ENCODE data around the gene MAP3K19. TPM values are rescaled to one million over a fixed set of nuclear protein-coding genes. Genes with fewer than 3 reads are reported as not detected.
"Not testable (repeated sequence)": the region's sequence is repeated elsewhere in the genome, so short reads cannot be mapped to it uniquely, and the experiment has no call there.

Gene MAP3K19
- total RNA-seq, 4 donors from 2014 or later = not detected

DNA sequence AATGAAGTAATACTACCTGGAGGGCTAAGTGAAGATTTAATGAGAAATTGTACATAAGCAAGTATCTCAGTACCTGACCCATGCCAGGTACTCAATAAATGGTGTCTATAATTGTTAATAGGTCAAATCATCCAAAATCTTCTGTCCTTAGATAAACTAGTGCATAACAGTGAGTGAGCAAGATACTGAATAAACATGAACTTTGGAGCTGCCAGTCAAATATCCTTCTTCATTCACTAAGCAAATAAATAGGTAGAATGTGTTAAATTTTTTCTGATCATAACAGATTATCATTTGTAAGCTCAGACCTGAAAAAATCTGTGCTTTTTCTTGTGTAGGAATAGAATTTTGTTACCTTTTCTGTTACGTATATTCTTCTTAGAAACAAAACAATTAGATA lies 44.4 kb upstream of the MAP3K19 start:
- ATAC-seq (ENCODE audit: low FRiP score) (no peak), DNase-seq (ENCODE audit: low spot score) (no peak)
- TF ChIP-seq, protein P1, sequence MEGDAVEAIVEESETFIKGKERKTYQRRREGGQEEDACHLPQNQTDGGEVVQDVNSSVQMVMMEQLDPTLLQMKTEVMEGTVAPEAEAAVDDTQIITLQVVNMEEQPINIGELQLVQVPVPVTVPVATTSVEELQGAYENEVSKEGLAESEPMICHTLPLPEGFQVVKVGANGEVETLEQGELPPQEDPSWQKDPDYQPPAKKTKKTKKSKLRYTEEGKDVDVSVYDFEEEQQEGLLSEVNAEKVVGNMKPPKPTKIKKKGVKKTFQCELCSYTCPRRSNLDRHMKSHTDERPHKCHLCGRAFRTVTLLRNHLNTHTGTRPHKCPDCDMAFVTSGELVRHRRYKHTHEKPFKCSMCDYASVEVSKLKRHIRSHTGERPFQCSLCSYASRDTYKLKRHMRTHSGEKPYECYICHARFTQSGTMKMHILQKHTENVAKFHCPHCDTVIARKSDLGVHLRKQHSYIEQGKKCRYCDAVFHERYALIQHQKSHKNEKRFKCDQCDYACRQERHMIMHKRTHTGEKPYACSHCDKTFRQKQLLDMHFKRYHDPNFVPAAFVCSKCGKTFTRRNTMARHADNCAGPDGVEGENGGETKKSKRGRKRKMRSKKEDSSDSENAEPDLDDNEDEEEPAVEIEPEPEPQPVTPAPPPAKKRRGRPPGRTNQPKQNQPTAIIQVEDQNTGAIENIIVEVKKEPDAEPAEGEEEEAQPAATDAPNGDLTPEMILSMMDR (IDR thresholded peaks at IDR 0.05) = no peak

DNA sequence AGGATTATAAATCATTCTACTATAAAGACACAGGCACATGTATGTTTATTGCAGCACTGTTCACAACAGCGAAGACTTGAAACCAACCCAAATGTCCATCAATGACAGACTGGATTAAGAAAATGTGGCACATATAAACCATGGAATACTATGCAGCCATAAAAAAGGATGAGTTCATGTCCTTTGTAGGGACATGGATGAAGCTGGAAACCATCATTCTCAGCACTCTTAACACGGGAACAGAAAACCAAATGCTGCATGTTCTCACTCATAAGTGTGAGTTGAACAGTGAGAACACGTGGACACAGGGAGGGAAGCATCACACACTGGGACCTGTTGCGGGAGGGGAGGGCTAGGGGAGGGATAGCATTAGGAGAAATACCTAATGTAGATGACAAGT lies 42.4 kb upstream of the MAP3K19 start:
- ATAC-seq (ENCODE audit: low FRiP score); DNase-seq (ENCODE audit: low spot score): not testable (repeated sequence)

DNA sequence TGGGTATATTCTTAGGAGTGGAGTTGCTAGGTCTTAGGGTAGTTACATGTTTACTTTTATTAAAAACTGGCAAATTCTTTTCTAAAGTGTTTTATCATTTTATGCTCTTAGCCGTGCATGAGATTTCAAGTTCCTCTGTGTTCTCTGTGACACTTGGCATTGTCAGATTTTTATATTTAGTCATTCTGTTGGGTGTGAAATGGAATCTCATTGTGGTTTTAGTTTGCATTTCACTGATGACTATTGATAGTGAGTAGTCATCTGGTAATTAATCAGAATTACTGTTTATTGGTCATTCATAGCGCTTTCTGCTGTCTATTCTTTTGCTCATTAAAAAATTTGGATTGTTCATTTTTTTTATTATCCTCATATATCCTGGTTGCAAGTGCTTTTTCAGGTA lies 39.0 kb upstream of the MAP3K19 start:
- TF ChIP-seq, protein P1 (IDR thresholded peaks at IDR 0.05) = no peak
- ATAC-seq (ENCODE audit: low FRiP score) = no peak

DNA sequence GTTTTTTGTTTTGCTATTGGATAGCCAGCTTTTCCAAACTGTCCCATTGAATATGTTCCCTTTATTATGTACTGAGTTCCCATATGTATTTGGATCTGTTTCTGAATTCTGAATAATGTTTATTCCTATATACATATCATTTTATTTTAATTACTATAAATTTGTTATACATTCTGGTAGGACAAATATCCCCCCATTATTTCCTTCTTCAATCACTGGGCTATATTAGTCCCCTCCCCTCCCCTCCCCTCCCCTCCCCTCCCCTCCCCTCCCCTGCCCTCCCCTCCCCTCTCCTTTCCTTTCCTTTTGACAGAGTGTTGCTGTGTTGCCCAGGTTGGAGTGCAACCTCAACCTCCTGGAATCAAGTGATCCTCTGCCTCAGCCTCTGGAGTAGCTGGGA lies 31.2 kb upstream of the MAP3K19 start:
- DNase-seq (ENCODE audit: low spot score) = no peak
- ATAC-seq (ENCODE audit: low FRiP score) = no peak
- TF ChIP-seq, protein P1 (IDR thresholded peaks at IDR 0.05) = no peak

More for the DNA sequence above, 39.0 kb upstream of the MAP3K19 start:
- no peak for DNase-seq (ENCODE audit: low spot score)

DNA sequence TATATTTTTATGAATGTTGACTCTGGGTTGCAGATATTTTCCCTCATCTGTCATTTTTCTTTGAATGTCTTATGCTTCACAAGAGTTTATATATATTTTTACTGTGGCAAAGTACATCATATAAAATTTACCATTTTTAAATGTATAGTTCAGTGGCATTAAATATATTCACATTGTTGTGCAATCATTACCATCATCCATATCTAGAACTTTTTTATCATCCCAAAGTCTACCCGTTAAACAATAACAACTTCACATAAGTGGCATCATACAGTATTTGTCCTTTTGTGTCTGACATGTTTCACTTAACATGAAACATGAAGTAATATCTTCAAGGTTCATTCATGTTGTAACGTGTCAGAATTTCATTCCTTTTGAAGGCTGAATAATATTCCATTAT lies 29.3 kb upstream of the MAP3K19 start:
- DNase-seq (ENCODE audit: low spot score) = no peak
- TF ChIP-seq, protein P1 (IDR thresholded peaks at IDR 0.05) = no peak
- no peak for ATAC-seq (ENCODE audit: low FRiP score)

DNA sequence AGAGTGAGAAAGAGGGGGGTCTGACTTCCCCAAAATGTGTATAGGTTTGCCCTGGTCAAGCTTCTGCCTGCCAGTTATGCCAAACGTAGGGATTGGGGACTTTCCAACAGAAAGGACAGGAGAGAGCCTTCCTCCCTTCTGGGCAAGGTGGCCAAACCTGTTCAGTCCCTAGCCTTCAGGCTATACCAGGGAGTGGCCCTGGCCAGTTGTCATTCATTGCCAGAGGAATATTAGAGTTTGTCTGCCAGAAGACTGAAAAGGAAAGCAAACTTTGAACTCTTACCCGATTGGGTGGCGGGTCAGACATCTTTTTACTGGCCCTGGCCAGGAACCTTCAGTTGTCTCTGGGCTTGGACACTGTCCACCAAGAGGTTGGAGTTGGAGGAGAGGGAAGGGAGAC lies 27.0 kb upstream of the MAP3K19 start:
- TF ChIP-seq, protein P1 (IDR thresholded peaks at IDR 0.05) = no peak

DNA sequence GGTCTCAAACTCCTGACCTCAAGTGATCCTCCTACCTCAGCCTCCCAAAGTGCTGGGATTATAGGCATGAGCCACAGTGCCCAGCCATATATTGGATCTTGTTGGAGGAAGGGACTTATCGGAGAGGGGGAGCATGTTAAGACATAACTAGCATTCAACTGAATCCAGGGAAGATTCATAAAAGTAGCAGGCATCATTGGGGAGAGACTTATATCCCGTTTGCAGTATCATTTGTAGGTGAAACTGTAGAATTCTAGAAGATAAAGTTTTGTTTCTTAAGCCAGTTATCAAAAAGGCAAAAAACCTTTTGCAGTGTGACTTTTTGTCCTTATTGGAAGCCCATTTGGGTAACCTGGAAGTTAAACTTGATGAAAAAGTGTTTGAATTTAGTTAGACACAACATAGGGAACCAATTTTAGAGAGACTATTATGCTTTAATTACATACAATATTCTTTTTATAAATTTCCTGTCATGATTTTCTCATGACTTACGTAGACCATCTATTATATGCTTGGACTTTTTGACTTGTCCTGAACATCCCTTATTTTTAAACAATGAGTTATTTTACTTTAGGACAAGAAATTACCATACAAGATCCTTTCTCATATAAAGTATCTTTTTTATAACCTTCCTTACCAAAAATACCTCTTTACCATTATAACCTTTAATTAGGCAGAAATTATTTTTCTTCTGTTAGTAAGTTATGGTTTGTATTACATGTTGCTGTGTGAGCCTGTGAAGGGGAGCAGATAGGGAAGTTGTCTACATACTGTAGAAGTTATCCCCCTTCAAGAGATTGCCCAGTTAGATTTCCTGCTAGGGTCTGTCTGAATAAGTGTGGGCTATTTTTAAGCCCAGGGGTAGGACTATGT lies 25.1 kb upstream of the MAP3K19 start:
- TF ChIP-seq, protein P1 (IDR thresholded peaks at IDR 0.05) = no peak
- DNase-seq (ENCODE audit: low spot score) (no peak), ATAC-seq (ENCODE audit: low FRiP score) (no peak)

More for the DNA sequence above, 27.0 kb upstream of the MAP3K19 start:
- ATAC-seq (ENCODE audit: low FRiP score) (no peak), DNase-seq (ENCODE audit: low spot score) (no peak)
